Measurements from ENCODE around the gene MLLT3. TPM values are rescaled to one million over a fixed set of nuclear protein-coding genes. Genes with fewer than 3 reads are reported as not detected.
A peak's percentile ranks its signal among the peaks of the same experiment; 100 is the strongest.

MLLT3 gene
- total and polyA plus RNA-seq, 4 donors = 22.0 to 42.3 (median 31.1) TPM

DNA sequence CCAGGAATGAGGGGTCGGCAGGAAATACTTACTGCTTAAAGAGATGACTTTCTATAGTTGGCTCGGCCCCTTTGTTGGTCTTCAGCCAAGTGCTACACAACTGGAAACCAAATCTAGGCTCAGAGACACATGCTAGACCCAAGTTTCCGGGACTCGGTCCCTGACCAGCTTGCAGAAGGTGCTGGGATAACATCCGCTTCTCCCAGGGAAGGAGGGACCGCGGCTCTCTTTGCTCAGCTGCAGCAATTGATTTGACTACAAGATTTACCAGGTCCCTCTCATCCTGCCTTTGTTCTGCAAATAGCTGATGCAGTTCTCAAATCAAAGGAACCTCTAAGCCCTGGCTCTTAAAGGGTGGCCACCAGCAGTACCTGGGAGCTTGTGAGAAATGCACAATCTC, 314.7 kb downstream of the MLLT3 start:
- Histone ChIP-seq H3K4me1 (ENCODE audit: control insufficient read depth, insufficient read depth, low read length) (peaks cover 5% of the 10 kb centered on the region), H3K4me3 (ENCODE audit: low read depth, low read length) (no peak overlapping the region), H3K9me3 (ENCODE audit: control insufficient read depth, insufficient read depth, low read length) (no peaks in the 10 kb centered on the region), H3K27me3 (ENCODE audit: control insufficient read depth, insufficient read depth, low read length) (no peaks in the 10 kb centered on the region), H3K36me3 (ENCODE audit: control insufficient read depth, insufficient read depth, low read length) (no peaks in the 10 kb centered on the region), H3K27ac (ENCODE audit: low read depth, low read length) (peak overlapping the region; percentile 10)
- DNase-seq (ENCODE audit: low read depth in 4 of 6, low spot score in 6 of 6) = peak in 1 of 6 donors; percentile 50
- WGBS (ENCODE audit: insufficient coverage) = 42% methylated on average over 5 of the region's 7 CpGs

DNA sequence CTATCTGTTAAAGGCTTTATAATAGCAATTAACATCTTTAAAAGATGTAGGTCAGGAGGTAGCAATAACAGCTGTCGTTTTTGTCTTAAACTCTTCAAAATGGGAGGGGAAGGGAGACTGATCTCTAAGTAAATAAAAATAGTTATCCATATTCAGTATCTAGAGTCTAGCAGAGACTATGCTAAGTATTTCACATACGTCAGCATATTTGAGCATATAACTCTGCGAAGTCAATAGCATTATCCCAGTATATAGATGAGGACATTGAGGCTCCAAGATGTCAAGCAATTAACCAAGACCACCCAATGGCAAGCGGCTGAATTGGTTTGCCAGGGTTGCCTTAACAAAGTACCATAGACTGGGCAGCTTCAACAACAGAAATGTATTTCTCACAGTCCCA, 316.8 kb downstream of the MLLT3 start:
- no CpG with 5 or more reads among the region's 4 CpGs for WGBS (ENCODE audit: insufficient coverage)
- H3K4me1 ChIP-seq (ENCODE audit: control insufficient read depth, insufficient read depth, low read length) = peaks cover 5% of the 10 kb centered on the region
- no peak overlapping the region for H3K4me3 ChIP-seq (ENCODE audit: low read depth, low read length)
- DNase-seq (ENCODE audit: low read depth in 4 of 6, low spot score in 6 of 6) = no peak
- no peak overlapping the region for H3K27ac ChIP-seq (ENCODE audit: low read depth, low read length)
- no peaks in the 10 kb centered on the region for H3K27me3 ChIP-seq (ENCODE audit: control insufficient read depth, insufficient read depth, low read length)
- H3K9me3 ChIP-seq (ENCODE audit: control insufficient read depth, insufficient read depth, low read length) = no peaks in the 10 kb centered on the region
- H3K36me3 ChIP-seq (ENCODE audit: control insufficient read depth, insufficient read depth, low read length) = no peaks in the 10 kb centered on the region

DNA sequence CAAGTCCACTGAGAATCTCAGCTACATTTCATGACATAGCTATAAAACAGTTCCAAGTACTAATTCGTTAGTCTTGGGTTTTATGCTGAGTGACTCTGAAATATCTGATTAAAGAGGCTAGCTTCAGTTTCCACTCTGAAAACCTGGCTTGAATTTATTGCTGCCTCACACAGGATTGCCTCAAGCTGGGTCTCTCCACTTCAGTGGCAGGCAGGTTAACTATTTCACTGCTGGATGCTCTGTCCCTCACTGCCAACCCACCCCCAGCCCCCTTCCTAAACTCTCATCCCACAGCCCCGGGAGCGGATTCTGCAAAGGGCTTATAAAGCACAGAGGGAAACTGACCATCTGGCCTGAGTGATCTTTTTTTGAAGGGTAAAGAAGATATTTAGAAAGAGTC, 318.3 kb downstream of the MLLT3 start:
- Histone ChIP-seq H3K27me3 (ENCODE audit: control insufficient read depth, insufficient read depth, low read length) (no peaks in the 10 kb centered on the region), H3K4me3 (ENCODE audit: low read depth, low read length) (no peak overlapping the region), H3K36me3 (ENCODE audit: control insufficient read depth, insufficient read depth, low read length) (no peaks in the 10 kb centered on the region), H3K9me3 (ENCODE audit: control insufficient read depth, insufficient read depth, low read length) (no peaks in the 10 kb centered on the region), H3K4me1 (ENCODE audit: control insufficient read depth, insufficient read depth, low read length) (peaks cover 5% of the 10 kb centered on the region), H3K27ac (ENCODE audit: low read depth, low read length) (no peak overlapping the region)
- WGBS (ENCODE audit: insufficient coverage) = no CpG with 5 or more reads among the region's 3 CpGs
- DNase-seq (ENCODE audit: low read depth in 4 of 6, low spot score in 6 of 6) = no peak

DNA sequence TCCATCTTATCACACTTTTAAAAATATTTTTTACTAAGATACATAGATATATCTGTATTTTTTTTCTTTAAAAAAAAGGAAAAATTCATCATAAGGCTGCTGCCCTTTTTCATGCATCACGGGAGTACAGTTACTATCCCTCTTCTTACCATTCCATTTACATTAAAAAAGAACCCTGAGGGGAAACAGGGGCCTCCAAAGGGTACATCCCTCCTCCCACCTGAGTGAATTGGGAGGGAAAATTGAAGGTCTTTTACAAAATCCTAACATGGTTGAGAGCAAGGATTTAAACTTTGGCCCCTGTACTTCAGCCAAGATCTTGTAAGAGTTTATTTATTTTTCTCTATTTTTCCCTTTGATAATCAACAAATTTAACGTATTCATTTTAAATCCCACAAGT, 319.2 kb downstream of the MLLT3 start:
- DNase-seq (ENCODE audit: low read depth in 4 of 6, low spot score in 6 of 6) = no peak
- Histone ChIP-seq H3K27ac (ENCODE audit: low read depth, low read length) (no peak overlapping the region), H3K27me3 (ENCODE audit: control insufficient read depth, insufficient read depth, low read length) (no peaks in the 10 kb centered on the region), H3K4me1 (ENCODE audit: control insufficient read depth, insufficient read depth, low read length) (peaks cover 5% of the 10 kb centered on the region), H3K4me3 (ENCODE audit: low read depth, low read length) (no peak overlapping the region), H3K9me3 (ENCODE audit: control insufficient read depth, insufficient read depth, low read length) (no peaks in the 10 kb centered on the region), H3K36me3 (ENCODE audit: control insufficient read depth, insufficient read depth, low read length) (no peaks in the 10 kb centered on the region)
- 71% methylated on average over 1 of the region's 2 CpGs for WGBS (ENCODE audit: insufficient coverage)

DNA sequence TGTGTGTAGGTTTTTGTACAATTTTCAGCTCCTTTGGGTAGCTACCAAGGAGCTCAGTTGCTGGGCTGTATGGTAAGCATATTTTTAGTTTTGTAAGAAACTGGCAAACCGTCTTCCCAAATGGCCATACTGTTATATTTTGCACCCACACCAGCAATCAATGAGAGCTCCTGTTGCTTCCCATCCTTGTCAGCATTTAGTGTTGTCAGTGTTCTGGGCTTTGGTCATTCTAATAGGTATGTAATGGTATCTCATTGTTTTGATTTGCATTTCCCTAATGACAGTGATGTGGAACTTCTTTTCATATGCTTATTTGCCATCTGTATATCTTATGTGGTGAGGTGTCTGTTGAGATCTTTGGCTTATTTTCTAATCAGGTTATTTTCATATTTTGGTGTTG, 320.1 kb downstream of the MLLT3 start:
- DNase-seq (ENCODE audit: low read depth in 4 of 6, low spot score in 6 of 6) = no peak
- WGBS (ENCODE audit: insufficient coverage) = no CpG with 5 or more reads among the region's 1 CpG
- Histone ChIP-seq H3K27me3 (ENCODE audit: control insufficient read depth, insufficient read depth, low read length) (no peaks in the 10 kb centered on the region), H3K4me1 (ENCODE audit: control insufficient read depth, insufficient read depth, low read length) (no peaks in the 10 kb centered on the region), H3K9me3 (ENCODE audit: control insufficient read depth, insufficient read depth, low read length) (no peaks in the 10 kb centered on the region), H3K4me3 (ENCODE audit: low read depth, low read length) (no peak overlapping the region), H3K36me3 (ENCODE audit: control insufficient read depth, insufficient read depth, low read length) (no peaks in the 10 kb centered on the region), H3K27ac (ENCODE audit: low read depth, low read length) (no peak overlapping the region)

DNA sequence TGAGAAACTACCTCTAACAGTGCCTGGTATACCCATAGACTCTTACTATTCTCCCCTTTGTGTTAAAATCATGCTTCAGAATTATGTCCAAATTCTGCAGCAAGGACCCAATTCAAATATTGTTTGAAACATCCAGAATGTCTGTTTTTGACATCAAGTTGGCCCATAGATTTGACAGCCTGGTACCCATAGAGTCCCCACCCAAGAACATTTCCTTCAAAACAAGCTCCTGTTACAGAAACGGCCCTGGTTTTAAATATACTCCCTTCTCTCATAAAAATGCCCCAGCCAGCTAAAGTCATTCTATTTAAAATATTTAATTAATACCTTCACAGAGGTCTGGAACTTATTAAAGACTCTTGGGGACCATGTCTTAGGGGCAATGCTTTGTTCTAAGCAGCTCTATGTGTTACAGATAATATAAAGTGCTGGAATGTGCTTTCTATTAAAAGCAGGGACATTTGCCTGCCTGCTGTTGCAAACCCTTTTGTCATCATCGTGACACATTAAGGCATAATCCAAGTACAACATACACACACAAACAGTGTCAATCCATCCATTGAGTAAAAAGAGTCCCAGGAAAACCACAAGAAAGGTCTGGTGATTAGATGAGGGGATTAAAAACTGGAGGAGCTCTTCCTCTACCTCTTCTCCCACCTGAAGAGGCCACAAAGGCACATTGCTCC, 321.7 kb downstream of the MLLT3 start:
- no CpG with 5 or more reads among the region's 2 CpGs for WGBS (ENCODE audit: insufficient coverage)
- no peaks in the 10 kb centered on the region for H3K4me1 ChIP-seq (ENCODE audit: control insufficient read depth, insufficient read depth, low read length)
- no peak for DNase-seq (ENCODE audit: low read depth in 4 of 6, low spot score in 6 of 6)
- no peaks in the 10 kb centered on the region for H3K27me3 ChIP-seq (ENCODE audit: control insufficient read depth, insufficient read depth, low read length)
- H3K27ac ChIP-seq (ENCODE audit: low read depth, low read length) = no peak overlapping the region
- no peaks in the 10 kb centered on the region for H3K36me3 ChIP-seq (ENCODE audit: control insufficient read depth, insufficient read depth, low read length)
- no peaks in the 10 kb centered on the region for H3K9me3 ChIP-seq (ENCODE audit: control insufficient read depth, insufficient read depth, low read length)
- H3K4me3 ChIP-seq (ENCODE audit: low read depth, low read length) = no peak overlapping the region

DNA sequence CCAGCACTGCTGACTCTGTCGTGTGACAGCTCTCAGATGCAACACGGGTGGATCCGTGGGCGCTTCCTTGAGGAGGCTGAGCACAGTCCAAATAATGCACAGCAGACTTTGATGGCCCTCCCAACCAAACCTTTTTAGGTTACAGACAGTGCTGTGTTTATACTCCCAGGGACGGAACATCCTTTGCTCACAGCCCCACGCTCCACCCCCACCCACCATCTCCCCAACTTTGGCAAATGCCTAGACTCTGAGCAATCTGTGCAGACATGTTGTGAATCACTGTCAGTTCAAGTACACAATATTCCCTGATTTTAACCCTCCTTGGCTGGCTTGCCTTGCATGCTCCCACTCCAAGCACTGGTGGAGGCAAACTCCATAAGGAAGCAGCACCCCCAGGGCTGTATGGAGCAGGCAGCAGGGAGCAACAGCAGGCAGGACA, 324.6 kb downstream of the MLLT3 start:
- no peaks in the 10 kb centered on the region for H3K27me3 ChIP-seq (ENCODE audit: control insufficient read depth, insufficient read depth, low read length)
- H3K27ac ChIP-seq (ENCODE audit: low read depth, low read length) = no peak overlapping the region
- peak in 1 of 6 donors; percentile 59 for DNase-seq (ENCODE audit: low read depth in 4 of 6, low spot score in 6 of 6)
- H3K9me3 ChIP-seq (ENCODE audit: control insufficient read depth, insufficient read depth, low read length) = no peaks in the 10 kb centered on the region
- H3K36me3 ChIP-seq (ENCODE audit: control insufficient read depth, insufficient read depth, low read length) = no peaks in the 10 kb centered on the region
- 69% methylated on average over 6 of the region's 6 CpGs for WGBS (ENCODE audit: insufficient coverage)
- no peak overlapping the region for H3K4me3 ChIP-seq (ENCODE audit: low read depth, low read length)
- no peaks in the 10 kb centered on the region for H3K4me1 ChIP-seq (ENCODE audit: control insufficient read depth, insufficient read depth, low read length)

DNA sequence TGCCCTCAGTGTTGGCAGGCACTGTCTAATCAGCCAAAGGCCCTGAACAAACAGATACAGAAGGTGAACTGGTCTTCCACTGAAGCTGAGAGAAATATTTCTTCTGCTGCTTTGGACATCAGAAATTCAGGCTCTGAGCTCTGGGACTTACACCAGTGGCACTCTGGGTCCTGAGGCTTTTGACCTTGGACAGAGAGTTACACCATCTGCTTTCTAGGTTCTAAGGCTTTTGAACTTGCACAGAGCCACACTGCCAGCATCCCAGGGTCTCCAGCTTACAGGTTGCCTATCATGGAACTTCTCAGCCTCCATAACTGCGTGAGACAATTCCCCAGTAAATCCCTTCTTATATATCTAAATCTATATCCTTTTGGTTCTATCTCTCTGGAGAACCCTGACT, 326.7 kb downstream of the MLLT3 start:
- DNase-seq (ENCODE audit: low read depth in 4 of 6, low spot score in 6 of 6) = no peak
- H3K4me1 ChIP-seq (ENCODE audit: control insufficient read depth, insufficient read depth, low read length) = peaks cover 4% of the 10 kb centered on the region
- no peak overlapping the region for H3K27ac ChIP-seq (ENCODE audit: low read depth, low read length)
- no peaks in the 10 kb centered on the region for H3K36me3 ChIP-seq (ENCODE audit: control insufficient read depth, insufficient read depth, low read length)
- no peak overlapping the region for H3K4me3 ChIP-seq (ENCODE audit: low read depth, low read length)
- no peaks in the 10 kb centered on the region for H3K9me3 ChIP-seq (ENCODE audit: control insufficient read depth, insufficient read depth, low read length)
- no CpG with 5 or more reads among the region's 1 CpG for WGBS (ENCODE audit: insufficient coverage)
- no peaks in the 10 kb centered on the region for H3K27me3 ChIP-seq (ENCODE audit: control insufficient read depth, insufficient read depth, low read length)

DNA sequence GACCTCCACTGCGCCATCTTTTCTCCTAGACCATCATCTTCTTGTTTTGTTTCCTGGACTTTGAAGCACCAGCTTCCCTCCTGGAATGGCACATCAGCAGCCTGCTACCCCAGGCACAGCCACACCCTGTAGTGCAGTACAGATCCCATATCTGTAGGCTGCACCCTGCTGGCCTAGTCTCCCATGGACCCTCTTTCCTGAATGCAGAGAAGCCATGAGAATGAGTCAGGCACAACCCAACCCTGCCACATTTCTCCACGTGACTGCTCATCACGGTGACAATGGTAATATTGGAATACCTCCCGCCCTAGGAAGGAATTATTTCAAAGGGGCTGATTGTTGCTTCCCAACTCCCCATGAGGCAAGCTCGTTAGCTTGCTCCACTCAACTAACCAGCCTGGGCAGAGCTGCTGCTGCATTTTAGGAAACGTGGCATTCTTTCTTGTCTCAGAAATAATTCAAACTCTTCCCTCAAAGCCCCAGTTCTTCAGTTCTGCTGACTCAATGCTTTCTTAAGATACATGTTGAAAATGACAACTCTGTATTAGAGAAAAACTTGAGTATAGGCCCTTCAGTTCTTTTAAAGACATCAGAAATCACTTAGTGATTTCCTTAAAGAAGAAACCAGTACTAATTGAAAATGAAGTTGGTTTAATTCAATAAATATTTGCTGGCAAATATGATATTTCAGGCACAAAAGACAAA, 328.1 kb downstream of the MLLT3 start:
- 87% methylated on average over 3 of the region's 6 CpGs for WGBS (ENCODE audit: insufficient coverage)
- H3K27ac ChIP-seq (ENCODE audit: low read depth, low read length) = no peak overlapping the region
- no peaks in the 10 kb centered on the region for H3K27me3 ChIP-seq (ENCODE audit: control insufficient read depth, insufficient read depth, low read length)
- H3K4me3 ChIP-seq (ENCODE audit: low read depth, low read length) = no peak overlapping the region
- no peaks in the 10 kb centered on the region for H3K36me3 ChIP-seq (ENCODE audit: control insufficient read depth, insufficient read depth, low read length)
- peaks cover 13% of the 10 kb centered on the region for H3K4me1 ChIP-seq (ENCODE audit: control insufficient read depth, insufficient read depth, low read length)
- no peaks in the 10 kb centered on the region for H3K9me3 ChIP-seq (ENCODE audit: control insufficient read depth, insufficient read depth, low read length)
- DNase-seq (ENCODE audit: low read depth in 4 of 6, low spot score in 6 of 6) = no peak

DNA sequence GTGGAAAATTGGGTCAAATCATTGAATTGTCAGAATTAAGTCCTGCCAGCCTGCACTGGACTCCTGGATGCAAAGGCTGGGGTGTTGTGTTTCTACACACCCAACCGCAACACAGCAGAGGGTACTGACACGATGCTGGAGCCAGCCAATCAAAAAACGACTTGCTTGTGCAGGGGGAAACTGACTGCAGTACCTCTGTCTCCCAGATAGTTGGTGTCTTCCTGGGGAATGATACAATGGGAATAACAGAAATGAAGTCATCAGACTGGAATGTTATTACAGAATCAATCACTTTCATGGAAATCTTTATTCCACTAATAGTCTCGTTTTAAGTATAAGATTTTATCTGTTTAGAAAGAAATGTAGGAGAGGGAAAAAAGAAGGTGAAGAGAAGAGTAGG, 330.3 kb downstream of the MLLT3 start:
- 69% methylated on average over 3 of the region's 4 CpGs for WGBS (ENCODE audit: insufficient coverage)
- no peak for DNase-seq (ENCODE audit: low read depth in 4 of 6, low spot score in 6 of 6)
- Histone ChIP-seq H3K36me3 (ENCODE audit: control insufficient read depth, insufficient read depth, low read length) (no peaks in the 10 kb centered on the region), H3K27me3 (ENCODE audit: control insufficient read depth, insufficient read depth, low read length) (no peaks in the 10 kb centered on the region), H3K4me1 (ENCODE audit: control insufficient read depth, insufficient read depth, low read length) (peaks cover 13% of the 10 kb centered on the region), H3K27ac (ENCODE audit: low read depth, low read length) (no peak overlapping the region), H3K4me3 (ENCODE audit: low read depth, low read length) (no peak overlapping the region), H3K9me3 (ENCODE audit: control insufficient read depth, insufficient read depth, low read length) (no peaks in the 10 kb centered on the region)

Data from spinal cord (tissue), 10 donors.